ENCODE results near the gene GH2.
A peak's percentile ranks its signal among the peaks of the same experiment; 100 is the strongest.
"Not testable (repeated sequence)": the region's sequence is repeated elsewhere in the genome, so short reads cannot be mapped to it uniquely, and the experiment has no call there.

GH2 gene

DNA sequence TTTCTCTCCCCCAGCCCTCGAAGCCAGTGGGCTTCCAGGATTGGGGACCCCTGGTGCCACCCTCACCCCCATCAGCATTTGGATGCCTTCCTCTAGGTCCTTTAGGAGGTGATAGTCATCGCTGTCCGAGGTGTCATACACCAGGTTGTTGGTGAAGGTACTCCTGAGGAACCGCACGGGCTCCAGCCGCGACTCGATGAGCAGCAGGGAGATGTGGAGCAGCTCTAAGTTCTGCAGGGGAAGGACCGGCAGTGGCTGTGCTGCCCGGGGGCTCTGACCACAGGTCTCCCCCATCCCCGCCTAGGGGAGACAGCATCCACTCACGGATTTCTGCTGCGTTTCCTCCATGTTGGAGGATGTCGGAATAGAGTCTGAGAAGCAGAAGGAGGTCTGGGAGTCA lies 28.4 kb upstream of the GH2 start:
- DNase-seq = no peak

DNA sequence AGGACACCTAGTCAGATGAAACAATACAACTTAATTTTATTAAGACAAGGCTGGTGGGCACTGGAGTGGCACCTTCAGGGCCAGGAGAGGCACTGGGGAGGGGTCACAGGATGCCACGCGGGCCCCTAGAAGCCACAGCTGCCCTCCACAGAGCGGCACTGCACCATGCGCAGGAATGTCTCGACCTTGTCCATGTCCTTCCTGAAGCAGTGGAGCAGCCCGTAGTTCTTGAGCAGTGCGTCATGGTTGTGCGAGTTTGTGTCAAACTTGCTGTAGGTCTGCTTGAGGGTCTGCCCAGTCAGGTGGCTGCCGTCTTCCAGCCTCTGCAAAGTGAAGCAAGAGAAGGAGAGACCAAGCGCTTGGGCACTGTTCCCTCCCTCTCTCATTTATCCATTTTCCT lies 27.8 kb upstream of the GH2 start:
- DNase-seq = not testable (repeated sequence)

DNA sequence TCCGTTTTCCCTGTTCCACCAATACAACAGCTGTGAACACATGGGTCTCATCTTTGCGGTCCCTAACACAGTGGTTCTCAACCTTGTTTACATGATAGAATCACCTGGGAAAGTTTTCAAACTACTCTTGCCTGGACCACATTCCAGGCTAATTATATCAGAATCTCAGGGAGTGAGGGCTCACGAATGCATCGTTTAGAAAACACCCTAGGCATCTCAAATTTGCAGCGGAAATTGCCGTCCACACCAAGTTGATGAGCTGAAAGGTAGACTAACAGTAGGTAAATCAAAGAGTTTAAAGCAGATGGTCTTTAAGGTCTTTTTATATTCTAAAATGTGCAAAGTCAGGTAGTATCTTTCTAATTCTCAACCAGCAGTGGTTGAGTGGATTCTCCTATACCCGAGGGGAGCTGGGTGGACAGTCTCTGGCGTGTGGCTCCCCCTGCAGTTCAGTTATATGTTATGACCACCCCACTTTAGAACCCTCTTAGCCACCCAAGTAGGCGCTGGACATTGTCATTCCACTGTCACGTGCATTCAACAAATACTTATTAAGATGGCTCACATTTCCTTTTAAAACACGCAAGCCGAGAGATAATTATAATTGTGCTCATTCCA lies 25.5 kb upstream of the GH2 start:
- DNase-seq = not testable (repeated sequence)

DNA sequence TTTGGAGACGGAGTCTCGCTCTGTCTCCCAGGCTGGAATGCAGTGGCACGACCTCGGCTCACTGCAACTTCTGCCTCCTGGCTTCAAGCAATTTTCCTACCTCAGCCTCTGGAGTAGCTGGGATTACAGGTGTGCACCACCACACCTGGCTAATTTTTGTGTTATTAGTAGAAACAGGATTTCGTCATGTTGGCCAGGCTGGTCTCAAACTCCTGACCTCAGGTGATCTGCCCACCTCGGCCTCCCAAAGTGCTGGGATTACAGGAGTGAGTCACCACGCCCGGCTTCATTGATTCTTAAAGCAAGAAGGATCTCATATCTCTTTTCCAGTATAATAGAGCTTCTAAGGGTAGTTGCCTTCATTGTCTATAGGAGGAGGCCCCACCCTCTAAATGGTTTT lies 23.1 kb upstream of the GH2 start:
- not testable (repeated sequence) for DNase-seq

DNA sequence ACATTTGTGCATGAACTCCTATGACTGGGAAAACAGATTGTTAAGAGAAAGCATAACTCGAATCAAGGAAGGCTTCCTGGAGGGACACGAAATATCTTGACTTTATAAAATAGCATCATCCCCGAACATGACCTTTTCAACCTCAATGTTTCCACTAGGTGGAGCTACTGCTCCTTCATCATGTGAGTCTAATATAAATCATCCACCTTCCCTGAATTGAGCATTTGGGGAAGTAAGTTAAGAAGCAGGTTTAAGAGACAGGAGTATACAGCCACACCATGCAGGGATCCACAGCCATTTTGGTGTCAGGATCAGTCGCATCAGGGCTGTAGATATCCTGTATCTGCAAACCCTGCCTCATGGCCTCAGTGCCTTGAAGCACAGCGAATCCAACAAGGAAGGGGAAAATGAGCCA lies 22.1 kb upstream of the GH2 start:
- DNase-seq = peak; percentile 67

GRCh38 chr17:63901971-63902370 lies 20.2 kb upstream of the GH2 start:
- DNase-seq = not testable (repeated sequence)

DNA sequence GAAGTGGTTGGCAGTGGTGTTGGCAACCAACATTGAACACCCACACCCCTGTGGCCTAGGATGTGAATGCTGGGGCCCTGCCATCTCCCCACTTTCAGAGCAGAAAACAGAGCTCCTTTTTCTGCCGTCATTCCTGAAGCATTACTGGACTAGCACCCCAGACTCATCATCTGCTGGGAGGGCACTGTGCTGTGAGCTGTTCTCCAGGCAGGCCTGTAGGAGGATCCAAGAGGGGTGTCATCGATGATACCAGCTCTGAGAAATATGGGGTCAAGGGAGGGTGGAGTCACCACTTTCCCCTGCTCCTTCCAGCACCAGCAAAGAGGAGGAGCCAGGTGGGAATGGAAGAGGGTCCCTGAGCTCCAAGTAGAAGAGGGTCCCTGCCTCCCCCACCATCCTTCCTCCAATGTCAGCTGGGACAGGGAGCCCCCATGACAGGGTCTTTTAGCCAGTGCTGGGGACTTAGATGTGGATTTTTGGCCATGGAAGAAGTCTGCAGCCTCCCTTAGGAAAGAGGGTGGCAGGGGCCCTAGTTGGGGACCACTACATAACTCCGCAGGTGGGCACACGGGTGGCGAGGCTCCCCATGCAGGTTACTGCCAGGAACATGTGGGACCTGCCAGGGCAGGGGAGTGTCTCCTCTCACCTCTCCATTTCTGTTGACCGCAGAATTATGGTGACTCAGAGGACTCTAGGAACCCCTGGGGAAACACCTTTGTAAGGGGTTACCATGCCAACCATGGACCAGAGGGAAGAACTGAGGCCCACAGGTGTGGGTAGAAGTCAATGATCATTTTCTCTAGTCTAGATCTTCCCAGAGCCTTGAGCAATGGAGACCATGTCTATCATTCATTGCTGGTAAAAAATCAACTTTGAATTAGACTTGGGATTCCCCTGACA lies 17.4 kb upstream of the GH2 start:
- peak; percentile 43 for DNase-seq

DNA sequence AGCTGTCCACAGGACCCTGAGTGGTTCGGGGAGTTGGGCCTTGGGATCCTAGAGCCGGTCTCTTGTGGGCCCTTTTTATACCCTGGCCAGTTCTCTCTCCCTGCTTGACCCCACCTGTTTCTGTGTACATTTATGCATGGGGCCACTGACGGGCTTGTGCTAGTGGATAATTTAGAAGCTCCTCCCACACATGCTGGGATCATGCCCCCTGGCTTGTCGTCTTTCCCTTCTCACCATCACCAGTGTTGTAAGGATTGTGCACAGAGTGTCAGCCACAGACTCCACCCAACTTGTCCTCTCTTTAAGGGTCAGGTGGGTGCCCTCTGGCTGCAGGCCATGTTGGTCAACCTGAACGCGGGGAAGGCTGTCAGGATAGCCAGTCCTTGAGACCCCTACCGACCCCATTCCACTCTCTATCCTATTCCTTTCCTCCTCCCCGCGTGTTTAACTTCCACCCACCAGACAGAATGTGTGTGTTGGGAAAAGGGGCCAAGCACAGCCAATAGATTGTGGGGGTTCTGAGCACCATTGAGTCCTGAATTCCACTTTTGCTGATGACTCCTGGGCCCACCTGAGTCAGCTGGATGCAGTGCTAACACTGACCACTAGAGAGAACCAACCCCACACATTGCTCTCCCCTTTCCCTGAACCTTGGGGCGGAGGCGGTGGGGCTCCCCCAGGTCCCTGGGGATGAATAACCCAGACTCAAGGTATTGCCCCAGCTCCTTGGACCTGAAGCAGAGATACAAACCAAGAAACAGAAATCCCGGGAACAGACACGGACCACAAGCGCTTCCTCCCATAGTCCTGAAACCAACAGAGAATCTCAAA lies 15.0 kb upstream of the GH2 start, which contains the start of gene CSH1:
TSS of gene CSH1 (minus strand) at position 51 of the 831 bp plus-strand sequence. CDS start 63 bp downstream, outside the sequence.
- not testable (repeated sequence) for DNase-seq

GRCh38 chr17:63894821-63895220 lies 13.1 kb upstream of the GH2 start:
- DNase-seq = not testable (repeated sequence)

GRCh38 chr17:63894021-63894420 lies 12.3 kb upstream of the GH2 start:
- not testable (repeated sequence) for DNase-seq

DNA sequence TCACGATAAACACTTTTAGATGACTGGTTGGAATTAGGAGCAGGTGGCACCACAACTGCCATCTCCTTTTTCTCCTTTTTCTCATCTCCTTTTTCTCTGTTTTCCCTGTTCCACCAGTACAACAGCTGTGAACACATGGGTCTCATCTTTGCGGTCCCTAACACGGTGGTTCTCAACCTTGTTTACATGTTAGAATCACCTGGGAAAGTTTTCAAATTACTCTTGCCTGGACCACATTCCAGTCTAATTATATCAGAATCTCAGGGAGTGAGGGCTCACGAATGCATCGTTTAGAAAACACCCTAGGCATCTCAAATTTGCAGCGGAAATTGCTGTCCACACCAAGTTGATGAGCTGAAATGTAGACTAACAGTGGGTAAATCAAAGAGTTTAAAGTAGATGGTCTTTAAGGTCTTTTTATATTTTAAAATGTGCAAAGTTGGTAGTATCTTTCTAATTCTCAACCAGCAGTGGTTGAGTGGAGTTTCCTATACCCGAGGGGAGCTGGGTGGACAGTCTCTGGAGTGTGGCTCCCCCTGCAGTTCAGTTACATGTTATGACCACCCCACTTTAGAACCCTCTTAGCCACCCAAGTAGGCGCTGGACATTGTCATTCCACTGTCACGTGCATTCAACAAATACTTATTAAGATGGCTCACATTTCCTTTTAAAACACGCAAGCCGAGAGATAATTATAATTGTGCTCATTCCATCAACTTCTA lies 10.7 kb upstream of the GH2 start:
- not testable (repeated sequence) for DNase-seq

DNA sequence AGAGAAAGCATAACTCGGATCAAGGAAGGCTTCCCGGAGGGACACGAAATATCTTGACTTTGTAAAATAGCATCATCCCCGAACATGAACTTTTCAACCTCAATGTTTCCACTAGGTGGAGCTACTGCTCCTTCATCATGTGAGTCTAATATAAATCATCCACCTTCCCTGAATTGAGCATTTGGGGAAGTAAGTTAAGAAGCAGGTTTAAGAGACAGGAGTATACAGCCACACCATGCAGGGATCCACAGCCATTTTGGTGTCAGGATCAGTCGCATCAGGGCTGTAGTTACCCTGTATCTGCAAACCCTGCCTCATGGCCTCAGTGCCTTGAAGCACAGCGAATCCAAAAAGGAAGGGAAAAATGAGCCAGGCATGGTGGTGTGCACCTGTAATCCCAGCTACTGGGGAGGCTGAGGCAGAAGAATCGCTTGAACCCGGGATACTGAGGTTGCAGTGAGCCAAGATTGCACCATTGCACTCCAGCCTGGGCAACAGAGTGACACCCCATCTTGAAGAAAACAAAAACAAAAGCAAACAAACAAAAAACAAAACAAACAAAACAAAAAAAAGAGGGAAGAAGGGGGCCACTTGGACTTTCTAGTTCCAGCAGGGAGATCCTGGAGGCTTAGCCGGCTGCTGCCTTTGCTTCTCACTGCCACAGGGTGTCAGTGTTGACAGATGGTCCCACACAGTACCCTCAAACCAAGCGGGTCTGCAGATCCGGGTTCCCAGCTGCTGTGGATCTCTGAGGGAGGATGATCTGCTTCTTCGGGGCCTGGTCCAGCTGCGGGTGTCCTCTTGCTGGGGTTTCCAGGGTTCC lies 7.5 kb upstream of the GH2 start:
- DNase-seq = peak; percentile 38

DNA sequence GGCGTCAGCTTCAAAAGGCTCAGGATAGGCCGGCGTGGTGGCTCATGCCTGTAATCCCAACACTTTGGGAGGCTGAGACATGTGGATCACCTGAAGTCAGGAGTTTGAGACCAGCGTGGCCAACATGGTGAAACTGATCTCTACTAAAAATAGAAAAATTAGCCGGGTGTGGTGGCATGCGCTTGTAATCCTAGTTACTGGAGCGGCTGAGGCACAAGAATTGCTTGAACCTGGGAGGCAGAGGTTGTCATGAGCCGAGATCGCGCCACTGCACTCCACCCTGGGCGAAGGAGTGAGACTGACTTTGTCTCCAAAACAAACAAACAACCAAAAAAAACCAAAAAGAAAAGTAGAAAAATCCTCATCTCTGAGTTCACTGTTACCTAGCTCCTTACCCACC lies 3.4 kb upstream of the GH2 start:
- not testable (repeated sequence) for DNase-seq

- DNase-seq = not testable (repeated sequence)
Observed at GRCh38 chr17:63882626-63883126, 932 bp upstream of the GH2 start.

GRCh38 chr17:63881337-63881736 lies 407 bp downstream of the GH2 start:
- DNase-seq = not testable (repeated sequence)

GRCh38 chr17:63880706-63881105 lies 1.0 kb downstream of the GH2 start:
- DNase-seq = no peak

- not testable (repeated sequence) for DNase-seq
Observed at GRCh38 chr17:63878413-63878812, 3.3 kb downstream of the GH2 start.

- not testable (repeated sequence) for DNase-seq
Observed at GRCh38 chr17:63874693-63875092, 7.1 kb downstream of the GH2 start.

DNA sequence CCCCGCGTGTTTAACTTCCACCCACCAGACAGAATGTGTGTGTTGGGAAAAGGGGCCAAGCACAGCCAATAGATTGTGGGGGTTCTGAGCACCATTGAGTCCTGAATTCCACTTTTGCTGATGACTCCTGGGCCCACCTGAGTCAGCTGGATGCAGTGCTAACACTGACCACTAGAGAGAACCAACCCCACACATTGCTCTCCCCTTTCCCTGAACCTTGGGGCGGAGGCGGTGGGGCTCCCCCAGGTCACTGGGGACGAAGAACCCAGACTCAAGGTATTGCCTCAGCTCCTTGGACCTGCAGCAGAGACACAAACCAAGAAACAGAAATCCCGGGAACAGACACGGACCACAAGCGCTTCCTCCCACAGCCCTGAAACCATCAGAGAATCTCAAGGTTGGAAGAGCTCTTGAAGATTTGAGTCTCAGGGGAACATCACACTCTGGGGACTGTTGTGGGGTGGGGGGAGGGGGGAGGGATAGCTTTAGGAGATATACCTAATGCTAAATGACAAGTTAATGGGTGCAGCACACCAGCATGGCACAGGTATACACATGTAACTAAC lies 7.6 kb downstream of the GH2 start:
- not testable (repeated sequence) for DNase-seq

DNA sequence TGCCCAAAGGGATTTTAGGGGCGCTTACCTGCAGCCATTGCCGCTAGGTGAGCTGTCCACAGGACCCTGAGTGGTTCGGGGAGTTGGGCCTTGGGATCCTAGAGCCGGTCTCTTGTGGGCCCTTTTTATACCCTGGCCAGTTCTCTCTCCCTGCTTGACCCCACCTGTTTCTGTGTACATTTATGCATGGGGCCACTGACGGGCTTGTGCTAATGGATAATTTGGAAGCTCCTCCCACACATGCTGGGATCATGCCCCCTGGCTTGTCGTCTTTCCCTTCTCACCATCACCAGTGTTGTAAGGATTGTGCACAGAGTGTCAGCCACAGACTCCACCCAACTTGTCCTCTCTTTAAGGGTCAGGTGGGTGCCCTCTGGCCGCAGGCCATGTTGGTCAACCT lies 8.2 kb downstream of the GH2 start, which contains the start of gene CSH2:
TSS of gene CSH2 (minus strand) at position 101 of the 400 bp plus-strand sequence. CDS start at position 38, 63 bp downstream.
- not testable (repeated sequence) for DNase-seq
